Left lung (tissue), 10 donors: Measurements from ENCODE around the gene COX4I1. TPM values are rescaled to one million over a fixed set of nuclear protein-coding genes. Genes with fewer than 3 reads are reported as not detected.

Experiments
- ATAC-seq: fragments of 200-7000 bp; cut with Tn5 transposase; one replicate; pipeline ENCODE4 v1.9.1; 2020; ENCODE audit warnings: moderate library complexity
- DNase-seq, 4 donors: peaks; one replicate each; pipeline ENCODE4 v3.0.0-alpha.2; 2013 to 2020
- H3K27ac ChIP-seq, 2 donors: fragments of 200-600 bp; sonication (generic) in 1 of 2; one replicate each; pipeline versions ENCODE4 v1.5.0 to v1.8.0; 2020 to 2021
- H3K27me3 ChIP-seq, 2 donors: fragments of 200-600 bp; sonication (generic) in 1 of 2; one replicate each; pipeline versions ENCODE4 v1.5.0 to v1.8.0; 2020 to 2021
- H3K36me3 ChIP-seq, 2 donors: fragments of 200-600 bp; sonication (generic) in 1 of 2; one replicate each; pipeline versions ENCODE4 v1.5.0 to v1.8.0; 2020 to 2021
- H3K4me1 ChIP-seq, 2 donors: fragments of 200-600 bp; one replicate each; pipeline ENCODE4 v1.8.0; 2021
- H3K4me3 ChIP-seq, 2 donors: fragments of 200-600 bp; sonication (generic) in 1 of 2; one replicate each; pipeline versions ENCODE4 v1.5.0 to v1.8.0; 2020 to 2021; ENCODE audit warnings: mild to moderate bottlenecking in 1 of 2
- H3K9me3 ChIP-seq, 2 donors: fragments of 200-600 bp; sonication (generic) in 1 of 2; one replicate each; pipeline versions ENCODE4 v1.5.0 to v1.8.0; 2020 to 2021
- intact Hi-C, 2 donors: fragments of 100-400 bp; cut with DNase I; formaldehyde crosslinking; loops; one replicate each; pipeline versions ENCODE4 v1.11.2 to v1.14.2; 2022
- polyA plus RNA-seq, 6 donors: library from polyadenylated mRNA; unstranded; fragments of 120-200 nt; gene quantifications; one replicate each; pipeline ENCODE4 v1.2.1, GENCODE V29; 2013; ENCODE audit not compliant: insufficient read length in 6 of 6
- total RNA-seq, 2 donors: library from RNA; stranded (reverse); fragmentation: NEBNext Ultra II Directional; extraction: Animal tissue kit (Norgen Biotek cat#: 25700); gene quantifications; one replicate each; pipeline ENCODE4 v1.2.1, GENCODE V29; 2021
- TF ChIP-seq, protein P1 (sequence below), 2 donors: fragments of 200-600 bp; sonication (generic) in 1 of 2; IDR thresholded peaks; one replicate each; pipeline versions ENCODE4 v1.5.0 to v1.8.0; 2021; ENCODE audit warnings: antibody characterized with exemption in 2 of 2
- donor health status: DM: no; HTN: yes; CAD: no.
- donor health status: DM: no; HTN: no; CAD: no.

The COX4I1 gene
- total and polyA plus RNA-seq, 8 donors = 272 to 418 (median 314) TPM

DNA sequence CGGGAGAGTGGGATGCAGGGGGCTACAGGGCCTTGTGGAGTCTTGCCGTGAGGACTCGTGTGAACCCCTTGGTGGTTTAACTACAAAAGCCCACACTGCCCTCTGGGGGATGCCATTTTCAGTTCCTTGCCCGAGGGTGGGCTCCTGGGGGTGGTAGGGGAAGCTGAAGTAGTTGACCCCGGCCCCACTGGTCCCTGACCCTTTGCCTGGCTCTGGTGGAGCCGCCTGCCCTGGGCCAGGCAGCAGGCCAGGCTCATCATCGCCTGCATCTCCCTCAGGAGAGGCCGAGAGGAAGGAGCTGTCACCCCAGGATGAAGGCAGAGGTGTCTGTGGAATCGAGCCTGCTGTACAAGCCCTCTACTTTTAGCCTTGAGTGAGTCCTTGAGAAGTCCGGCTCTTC lies 10.2 kb downstream of the COX4I1 start:
- Histone ChIP-seq H3K9me3 (no peaks in the 10 kb centered on the region), H3K36me3 (peaks cover 0 to 28% of the 10 kb centered on the region in 2 donors), H3K27me3 (peaks cover 0 to 42% of the 10 kb centered on the region in 2 donors), H3K4me3 (no peak overlapping the region), H3K4me1 (no peaks in the 10 kb centered on the region), H3K27ac (no peak overlapping the region)
- intact Hi-C loops = no loop called here
- TF ChIP-seq, protein P1, sequence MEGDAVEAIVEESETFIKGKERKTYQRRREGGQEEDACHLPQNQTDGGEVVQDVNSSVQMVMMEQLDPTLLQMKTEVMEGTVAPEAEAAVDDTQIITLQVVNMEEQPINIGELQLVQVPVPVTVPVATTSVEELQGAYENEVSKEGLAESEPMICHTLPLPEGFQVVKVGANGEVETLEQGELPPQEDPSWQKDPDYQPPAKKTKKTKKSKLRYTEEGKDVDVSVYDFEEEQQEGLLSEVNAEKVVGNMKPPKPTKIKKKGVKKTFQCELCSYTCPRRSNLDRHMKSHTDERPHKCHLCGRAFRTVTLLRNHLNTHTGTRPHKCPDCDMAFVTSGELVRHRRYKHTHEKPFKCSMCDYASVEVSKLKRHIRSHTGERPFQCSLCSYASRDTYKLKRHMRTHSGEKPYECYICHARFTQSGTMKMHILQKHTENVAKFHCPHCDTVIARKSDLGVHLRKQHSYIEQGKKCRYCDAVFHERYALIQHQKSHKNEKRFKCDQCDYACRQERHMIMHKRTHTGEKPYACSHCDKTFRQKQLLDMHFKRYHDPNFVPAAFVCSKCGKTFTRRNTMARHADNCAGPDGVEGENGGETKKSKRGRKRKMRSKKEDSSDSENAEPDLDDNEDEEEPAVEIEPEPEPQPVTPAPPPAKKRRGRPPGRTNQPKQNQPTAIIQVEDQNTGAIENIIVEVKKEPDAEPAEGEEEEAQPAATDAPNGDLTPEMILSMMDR (IDR thresholded peaks at IDR 0.05) = no peak
- DNase-seq = no peak
- no peak for ATAC-seq

DNA sequence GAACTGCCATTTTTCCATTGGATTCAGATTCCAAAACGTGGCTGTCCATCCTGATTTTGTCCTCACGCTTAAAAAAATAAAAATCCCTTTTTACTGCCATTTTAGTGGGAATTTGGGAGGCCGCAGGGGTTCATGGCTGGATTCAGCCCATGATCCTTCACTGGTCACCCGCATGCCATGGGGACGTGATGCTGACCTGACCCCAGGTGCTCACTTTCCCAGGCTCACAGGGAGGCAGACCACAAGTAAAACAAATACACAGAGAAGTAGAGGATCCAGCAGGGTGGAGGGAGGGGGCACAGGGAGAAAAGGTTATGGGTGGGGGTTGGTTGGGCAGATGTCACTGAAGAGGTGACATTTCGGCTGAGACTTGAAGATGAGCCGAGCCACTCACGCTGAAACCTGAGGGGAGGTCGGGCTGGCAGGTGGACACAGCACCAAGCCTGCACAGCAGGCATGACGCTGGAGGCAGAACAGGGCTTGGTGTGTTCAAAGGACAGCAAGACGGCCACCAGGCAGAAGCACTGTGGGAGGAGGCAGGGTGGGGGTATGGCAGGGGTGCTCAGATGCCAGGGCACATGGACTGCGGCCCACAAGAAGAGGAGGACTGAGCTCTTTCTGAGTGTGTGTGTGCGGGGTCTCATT lies 10.7 kb downstream of the COX4I1 start:
- Histone ChIP-seq H3K27ac (no peak overlapping the region), H3K4me3 (no peak overlapping the region), H3K4me1 (no peaks in the 10 kb centered on the region), H3K9me3 (no peaks in the 10 kb centered on the region), H3K27me3 (peaks cover 0 to 46% of the 10 kb centered on the region in 2 donors), H3K36me3 (peaks cover 0 to 22% of the 10 kb centered on the region in 2 donors)
- TF ChIP-seq, protein P1 (IDR thresholded peaks at IDR 0.05) = no peak
- intact Hi-C loops = no loop called here
- DNase-seq (no peak), ATAC-seq (no peak)

DNA sequence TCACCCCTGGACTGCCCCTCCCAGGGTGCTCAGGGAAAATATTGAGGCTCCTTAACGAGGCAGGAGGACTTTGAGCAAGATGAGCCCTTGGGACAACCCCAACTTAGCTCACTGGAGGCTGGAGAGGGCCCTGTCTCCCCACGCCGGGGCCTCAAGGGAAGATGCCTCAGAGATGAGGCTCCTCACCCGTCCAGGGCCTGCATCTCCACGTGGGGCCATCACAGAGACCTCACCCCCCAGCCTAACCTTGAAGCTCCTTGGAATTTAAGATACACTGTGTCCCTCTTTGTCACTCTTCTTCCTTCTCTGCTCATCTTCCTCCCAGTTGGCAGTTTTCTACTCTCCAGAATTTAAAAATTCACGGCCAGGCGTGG lies 11.2 kb downstream of the COX4I1 start:
- intact Hi-C loops = no loop called here
- Histone ChIP-seq H3K4me1 (no peaks in the 10 kb centered on the region), H3K4me3 (no peak overlapping the region), H3K27me3 (peaks cover 0 to 46% of the 10 kb centered on the region in 2 donors), H3K9me3 (no peaks in the 10 kb centered on the region), H3K27ac (no peak overlapping the region), H3K36me3 (peaks cover 0 to 17% of the 10 kb centered on the region in 2 donors)
- no peak for ATAC-seq
- DNase-seq = no peak
- TF ChIP-seq, protein P1 (IDR thresholded peaks at IDR 0.05) = no peak

DNA sequence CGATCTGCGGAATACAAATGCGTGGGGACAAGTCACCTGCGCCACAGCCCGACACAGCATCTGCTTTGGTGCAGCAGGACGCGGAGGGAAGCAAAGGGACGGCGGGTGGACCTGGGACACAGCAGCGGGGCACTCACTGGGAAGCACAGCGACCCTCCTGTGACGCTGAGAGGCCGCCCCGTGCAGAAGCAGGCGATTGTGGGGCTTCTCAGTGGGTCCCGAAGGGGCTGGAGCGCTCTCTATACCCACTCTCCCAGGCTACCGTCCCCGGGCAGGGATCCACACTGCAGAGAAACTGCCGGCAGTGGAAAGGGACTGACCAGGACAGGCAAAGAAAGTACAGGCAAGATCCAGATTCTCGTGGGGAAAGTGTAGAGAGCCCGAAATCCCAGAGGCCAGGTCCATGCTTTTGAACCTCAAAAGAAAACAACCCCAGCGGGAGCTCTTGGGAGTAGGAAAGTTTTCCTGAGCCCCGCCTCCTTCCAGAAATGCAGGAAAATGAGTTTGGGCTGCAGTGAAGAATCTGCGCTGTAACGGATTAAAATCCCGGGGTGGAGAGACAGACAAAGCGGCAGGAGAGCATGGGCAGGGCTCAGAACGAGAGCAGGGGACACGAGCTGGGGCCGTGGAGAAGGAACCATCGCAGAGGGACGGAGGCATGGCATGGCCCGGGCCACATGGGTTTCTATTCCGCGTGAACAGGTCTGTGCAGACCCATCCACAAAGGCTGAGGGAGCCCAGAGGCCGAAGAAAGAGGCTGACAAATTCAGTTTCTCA lies 12.7 kb downstream of the COX4I1 start:
- H3K36me3 ChIP-seq = peaks cover 0 to 2% of the 10 kb centered on the region in 2 donors
- H3K27ac ChIP-seq = no peak overlapping the region
- no peaks in the 10 kb centered on the region for H3K4me1 ChIP-seq
- intact Hi-C loops = no loop called here
- no peaks in the 10 kb centered on the region for H3K9me3 ChIP-seq
- DNase-seq (no peak), ATAC-seq (no peak)
- peaks cover 0 to 51% of the 10 kb centered on the region in 2 donors for H3K27me3 ChIP-seq
- TF ChIP-seq, protein P1 (IDR thresholded peaks at IDR 0.05) = no peak
- no peak overlapping the region for H3K4me3 ChIP-seq
